Measurements from ENCODE around the gene PRICKLE1.
A peak's percentile ranks its signal among the peaks of the same experiment; 100 is the strongest.

PRICKLE1 gene

DNA sequence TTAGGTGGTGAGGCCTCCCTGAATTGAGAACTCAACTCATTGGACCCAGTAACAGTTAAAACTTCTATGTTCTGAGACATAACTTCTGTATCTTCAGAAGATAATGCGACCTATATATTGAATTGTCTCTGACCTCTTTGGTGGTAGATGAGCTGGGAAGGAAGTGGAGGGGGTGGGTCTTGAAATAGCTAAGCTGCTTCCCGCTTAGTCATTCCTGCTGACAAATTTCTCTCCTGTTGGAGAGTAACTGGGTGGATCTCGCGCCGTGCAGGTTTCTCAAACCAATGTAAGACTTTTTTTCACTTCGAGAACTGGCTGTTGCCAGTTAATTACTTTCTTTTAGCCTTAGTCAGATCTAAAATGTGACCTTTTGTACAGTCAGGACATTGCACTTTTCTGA, 162.8 kb downstream of the PRICKLE1 start:
- DNase-seq (ENCODE audit: low read depth in 2 of 2), result peak; percentile 72 to 90
- TF ChIP-seq, protein P1, sequence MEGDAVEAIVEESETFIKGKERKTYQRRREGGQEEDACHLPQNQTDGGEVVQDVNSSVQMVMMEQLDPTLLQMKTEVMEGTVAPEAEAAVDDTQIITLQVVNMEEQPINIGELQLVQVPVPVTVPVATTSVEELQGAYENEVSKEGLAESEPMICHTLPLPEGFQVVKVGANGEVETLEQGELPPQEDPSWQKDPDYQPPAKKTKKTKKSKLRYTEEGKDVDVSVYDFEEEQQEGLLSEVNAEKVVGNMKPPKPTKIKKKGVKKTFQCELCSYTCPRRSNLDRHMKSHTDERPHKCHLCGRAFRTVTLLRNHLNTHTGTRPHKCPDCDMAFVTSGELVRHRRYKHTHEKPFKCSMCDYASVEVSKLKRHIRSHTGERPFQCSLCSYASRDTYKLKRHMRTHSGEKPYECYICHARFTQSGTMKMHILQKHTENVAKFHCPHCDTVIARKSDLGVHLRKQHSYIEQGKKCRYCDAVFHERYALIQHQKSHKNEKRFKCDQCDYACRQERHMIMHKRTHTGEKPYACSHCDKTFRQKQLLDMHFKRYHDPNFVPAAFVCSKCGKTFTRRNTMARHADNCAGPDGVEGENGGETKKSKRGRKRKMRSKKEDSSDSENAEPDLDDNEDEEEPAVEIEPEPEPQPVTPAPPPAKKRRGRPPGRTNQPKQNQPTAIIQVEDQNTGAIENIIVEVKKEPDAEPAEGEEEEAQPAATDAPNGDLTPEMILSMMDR (IDR thresholded peaks at IDR 0.05; ENCODE audit: low read depth, low read length), result no peak
- H3K4me3 ChIP-seq (replicated peaks in 1 of 2; ENCODE audit: low read depth in 2 of 2, low read length in 2 of 2), result no peak overlapping the region

DNA sequence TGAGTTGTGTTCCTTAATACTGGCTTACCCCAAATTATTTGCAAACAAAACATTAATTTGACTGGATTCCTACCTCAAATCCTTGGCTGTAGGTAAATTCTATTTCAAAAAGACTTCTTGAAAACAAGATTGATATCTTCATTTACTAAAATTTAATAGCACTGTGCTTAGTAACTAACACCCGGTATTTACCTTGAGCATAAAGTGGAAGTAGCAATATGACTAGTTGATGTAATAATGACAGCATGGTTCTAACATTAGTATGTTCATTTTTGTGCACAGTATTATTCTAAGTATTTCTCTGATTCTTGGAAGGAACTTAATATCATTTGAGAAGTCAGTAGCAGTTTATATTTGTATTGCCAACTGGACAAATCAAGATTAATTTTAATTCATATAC, 166.8 kb downstream of the PRICKLE1 start:
- peak in 1 of 2 donors; percentile 32 for DNase-seq (ENCODE audit: low read depth in 2 of 2)
- H3K4me3 ChIP-seq (replicated peaks in 1 of 2; ENCODE audit: low read depth in 2 of 2, low read length in 2 of 2), result no peak overlapping the region
- TF ChIP-seq, protein P1 (IDR thresholded peaks at IDR 0.05; ENCODE audit: low read depth, low read length), result no peak

DNA sequence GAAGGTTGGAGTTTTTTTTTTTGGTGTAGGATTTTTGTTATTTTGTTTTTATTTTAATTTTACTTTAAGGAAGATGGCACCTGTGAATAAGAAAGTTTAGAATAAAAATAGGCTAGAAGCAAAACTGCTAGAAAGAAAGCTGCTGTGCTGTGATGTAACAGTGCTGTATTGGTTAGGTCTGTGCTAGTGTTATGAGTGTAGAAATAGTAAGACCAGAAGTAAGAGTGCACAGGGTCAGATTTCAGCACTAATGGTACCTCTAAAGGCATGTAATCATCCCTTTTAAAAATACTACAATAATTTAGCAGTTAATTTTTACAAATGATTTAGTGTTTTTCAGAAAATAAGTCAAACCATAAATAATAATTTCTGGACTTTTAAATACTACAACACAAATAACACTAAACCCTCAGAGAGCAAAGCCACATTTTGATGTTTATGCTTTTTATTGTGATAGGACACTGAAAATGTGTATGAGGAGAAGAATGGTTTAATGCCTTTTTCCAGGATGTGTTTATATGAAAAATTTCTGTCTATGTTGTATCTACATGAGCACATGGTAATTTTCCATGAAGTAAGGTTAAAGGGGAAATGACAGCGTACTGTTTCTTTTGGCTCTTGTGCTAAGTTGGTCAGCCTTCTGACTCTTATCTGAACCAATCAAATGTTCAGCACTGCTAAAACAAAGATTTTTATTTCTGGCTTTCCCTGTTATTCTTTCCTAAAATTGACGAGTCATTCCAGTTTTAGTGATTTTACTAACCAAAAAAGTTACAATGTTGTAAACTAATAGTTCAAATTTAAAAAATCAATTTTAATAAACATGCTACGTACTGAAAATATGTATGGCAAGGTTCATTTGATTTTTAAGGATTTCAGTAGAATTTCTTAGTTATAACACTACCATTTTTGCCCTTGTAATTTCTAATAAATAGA, 167.4 kb downstream of the PRICKLE1 start:
- DNase-seq (ENCODE audit: low read depth in 2 of 2), result peak; percentile 82 to 86
- no peak overlapping the region for H3K4me3 ChIP-seq (replicated peaks in 1 of 2; ENCODE audit: low read depth in 2 of 2, low read length in 2 of 2)
- TF ChIP-seq, protein P1 (IDR thresholded peaks at IDR 0.05; ENCODE audit: low read depth, low read length), result no peak

DNA sequence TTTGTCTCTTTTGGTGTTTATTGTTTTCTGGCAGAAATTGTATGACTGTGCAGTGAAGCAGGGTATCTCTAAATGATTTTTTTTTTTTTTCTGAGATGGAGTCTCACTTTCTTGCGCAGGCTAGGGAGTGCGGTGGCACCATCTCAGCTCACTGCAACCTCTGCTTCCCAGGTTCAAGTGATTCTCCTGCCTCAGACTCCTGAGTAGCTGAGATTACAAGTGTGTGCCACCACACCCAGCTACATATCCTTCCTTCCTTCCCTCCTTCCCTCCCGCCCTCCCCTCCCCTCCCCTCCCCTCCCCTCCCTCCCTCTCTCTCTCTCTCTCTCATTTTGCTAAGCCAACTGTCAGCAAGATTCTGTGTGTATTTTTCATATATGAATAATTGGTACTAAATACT, 169.2 kb downstream of the PRICKLE1 start:
- H3K4me3 ChIP-seq (replicated peaks in 1 of 2; ENCODE audit: low read depth in 2 of 2, low read length in 2 of 2), result no peak overlapping the region
- no peak for DNase-seq (ENCODE audit: low read depth in 2 of 2)
- TF ChIP-seq, protein P1 (IDR thresholded peaks at IDR 0.05; ENCODE audit: low read depth, low read length), result no peak

DNA sequence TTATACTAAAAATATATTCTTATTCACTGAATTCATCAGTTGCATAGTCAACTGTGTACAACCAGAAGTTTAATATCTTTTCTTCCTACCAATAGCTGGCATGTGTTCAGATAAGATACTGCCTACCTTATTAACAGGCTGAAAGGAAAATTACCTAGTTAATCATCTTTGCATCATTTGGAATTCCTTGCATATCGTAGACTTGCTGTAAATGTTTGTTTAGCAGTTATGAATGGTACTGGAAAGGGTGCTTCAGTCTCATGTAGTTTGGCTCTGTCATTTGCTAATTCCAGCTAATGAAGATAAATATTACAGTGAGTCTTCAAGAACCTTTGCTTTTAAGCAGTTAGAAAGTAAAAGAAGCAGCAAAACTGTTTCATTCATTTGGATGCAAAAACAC, 179.2 kb downstream of the PRICKLE1 start:
- no peak for DNase-seq (ENCODE audit: low read depth in 2 of 2)
- no peak overlapping the region for H3K4me3 ChIP-seq (replicated peaks in 1 of 2; ENCODE audit: low read depth in 2 of 2, low read length in 2 of 2)
- TF ChIP-seq, protein P1 (IDR thresholded peaks at IDR 0.05; ENCODE audit: low read depth, low read length), result no peak

- TF ChIP-seq, protein P1 (IDR thresholded peaks at IDR 0.05; ENCODE audit: low read depth, low read length), result no peak
- no peak overlapping the region for H3K4me3 ChIP-seq (replicated peaks in 1 of 2; ENCODE audit: low read depth in 2 of 2, low read length in 2 of 2)
- no peak for DNase-seq (ENCODE audit: low read depth in 2 of 2)
Measured at GRCh38 chr12:42409471-42409870, 180.1 kb downstream of the PRICKLE1 start.
